Activated gamma-delta T cell treated with anti-CD3 and anti-CD28 coated beads, Interleukin-2, amount 50 U/mL, for 16 hours (primary cell): ENCODE data around the gene CDC34.
A peak's percentile ranks its signal among the peaks of the same experiment; 100 is the strongest.

Experiments used
- DNase-seq: peaks from one replicate; pipeline ENCODE4 v3.0.0-alpha.2; 2020; ENCODE audit warnings: low read depth

The CDC34 gene

DNA sequence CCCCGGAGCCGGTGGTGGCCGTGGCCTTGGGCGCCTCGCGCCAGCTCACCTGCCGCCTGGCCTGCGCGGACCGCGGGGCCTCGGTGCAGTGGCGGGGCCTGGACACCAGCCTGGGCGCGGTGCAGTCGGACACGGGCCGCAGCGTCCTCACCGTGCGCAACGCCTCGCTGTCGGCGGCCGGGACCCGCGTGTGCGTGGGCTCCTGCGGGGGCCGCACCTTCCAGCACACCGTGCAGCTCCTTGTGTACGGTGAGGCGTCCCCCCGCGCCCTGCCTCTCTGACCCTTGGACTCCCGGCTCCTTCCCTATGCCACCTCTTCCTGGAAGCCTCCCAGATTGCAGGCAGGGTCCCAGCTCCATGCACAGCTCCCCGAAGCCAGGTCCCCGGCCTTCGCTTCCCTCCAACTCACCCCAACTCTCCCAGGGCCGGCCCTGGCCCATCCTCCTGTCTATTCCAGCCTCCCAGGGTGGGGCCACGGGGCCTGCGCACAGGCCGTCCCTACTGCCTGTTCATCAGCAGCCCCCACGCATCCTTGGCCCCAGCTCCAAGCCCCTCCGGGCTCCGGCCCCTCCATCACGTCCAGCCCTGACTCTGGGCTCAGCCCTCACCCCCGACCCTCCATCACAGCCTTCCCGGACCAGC, 33.6 kb upstream of the CDC34 start:
- DNase-seq = no peak

DNA sequence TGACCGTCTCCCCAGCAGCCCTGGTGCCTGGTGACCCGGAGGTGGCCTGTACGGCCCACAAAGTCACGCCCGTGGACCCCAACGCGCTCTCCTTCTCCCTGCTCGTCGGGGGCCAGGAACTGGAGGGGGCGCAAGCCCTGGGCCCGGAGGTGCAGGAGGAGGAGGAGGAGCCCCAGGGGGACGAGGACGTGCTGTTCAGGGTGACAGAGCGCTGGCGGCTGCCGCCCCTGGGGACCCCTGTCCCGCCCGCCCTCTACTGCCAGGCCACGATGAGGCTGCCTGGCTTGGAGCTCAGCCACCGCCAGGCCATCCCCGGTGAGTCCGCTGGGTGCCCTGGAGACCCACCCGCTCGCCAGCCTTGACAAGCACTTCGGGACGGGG, 33.1 kb upstream of the CDC34 start:
- no peak for DNase-seq

DNA sequence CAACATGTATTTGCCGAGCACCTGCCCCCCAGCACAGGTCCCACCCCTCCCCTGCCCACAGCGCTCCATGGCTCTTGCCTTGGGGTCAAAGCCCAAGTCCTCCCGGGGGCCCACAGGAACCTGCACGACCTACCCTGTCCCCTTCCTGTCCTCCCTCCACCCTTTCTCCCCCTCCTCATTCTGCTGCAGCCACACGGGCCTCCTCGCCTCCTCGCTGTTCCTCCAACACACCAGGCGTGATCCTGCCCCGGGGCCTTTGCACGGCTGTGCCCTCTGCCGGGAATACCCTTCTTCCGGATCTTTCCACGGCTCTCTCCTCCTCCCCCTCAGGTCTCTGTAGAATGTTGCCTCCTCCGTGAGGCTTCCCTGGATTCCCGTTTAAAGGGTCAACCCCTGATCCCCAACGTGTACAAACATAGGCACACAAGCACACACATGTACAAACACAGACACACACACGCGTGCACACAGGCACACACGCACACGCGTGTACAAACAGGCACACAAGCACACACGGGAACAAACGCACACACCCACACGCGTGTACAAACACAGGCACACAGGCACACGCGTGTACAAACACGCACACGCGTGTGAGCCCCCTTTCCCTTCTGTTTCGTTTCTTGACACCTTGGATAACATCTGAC, 32.5 kb upstream of the CDC34 start:
- no peak for DNase-seq

DNA sequence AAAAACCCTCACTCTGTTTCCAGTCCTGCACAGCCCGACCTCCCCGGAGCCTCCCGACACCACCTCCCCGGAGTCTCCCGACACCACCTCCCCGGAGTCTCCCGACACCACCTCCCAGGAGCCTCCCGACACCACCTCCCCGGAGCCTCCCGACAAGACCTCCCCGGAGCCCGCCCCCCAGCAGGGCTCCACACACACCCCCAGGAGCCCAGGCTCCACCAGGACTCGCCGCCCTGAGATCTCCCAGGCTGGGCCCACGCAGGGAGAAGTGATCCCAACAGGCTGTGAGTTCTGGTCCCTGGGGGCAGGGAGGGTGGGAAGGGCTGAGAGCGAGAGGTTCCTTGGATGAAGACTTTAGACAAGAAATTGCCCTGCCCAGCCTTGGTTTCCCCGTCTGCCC, 29.9 kb upstream of the CDC34 start:
- no peak for DNase-seq

DNA sequence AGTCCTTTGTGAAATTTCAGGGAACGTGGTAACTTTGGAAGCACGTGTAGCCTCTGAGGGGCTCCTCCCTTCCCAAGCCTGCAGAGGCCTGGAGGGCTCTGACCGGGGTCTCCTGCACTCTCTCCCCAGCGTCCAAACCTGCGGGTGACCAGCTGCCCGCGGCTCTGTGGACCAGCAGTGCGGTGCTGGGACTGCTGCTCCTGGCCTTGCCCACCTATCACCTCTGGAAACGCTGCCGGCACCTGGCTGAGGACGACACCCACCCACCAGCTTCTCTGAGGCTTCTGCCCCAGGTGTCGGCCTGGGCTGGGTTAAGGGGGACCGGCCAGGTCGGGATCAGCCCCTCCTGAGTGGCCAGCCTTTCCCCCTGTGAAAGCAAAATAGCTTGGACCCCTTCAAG, 26.9 kb upstream of the CDC34 start:
- DNase-seq = no peak

DNA sequence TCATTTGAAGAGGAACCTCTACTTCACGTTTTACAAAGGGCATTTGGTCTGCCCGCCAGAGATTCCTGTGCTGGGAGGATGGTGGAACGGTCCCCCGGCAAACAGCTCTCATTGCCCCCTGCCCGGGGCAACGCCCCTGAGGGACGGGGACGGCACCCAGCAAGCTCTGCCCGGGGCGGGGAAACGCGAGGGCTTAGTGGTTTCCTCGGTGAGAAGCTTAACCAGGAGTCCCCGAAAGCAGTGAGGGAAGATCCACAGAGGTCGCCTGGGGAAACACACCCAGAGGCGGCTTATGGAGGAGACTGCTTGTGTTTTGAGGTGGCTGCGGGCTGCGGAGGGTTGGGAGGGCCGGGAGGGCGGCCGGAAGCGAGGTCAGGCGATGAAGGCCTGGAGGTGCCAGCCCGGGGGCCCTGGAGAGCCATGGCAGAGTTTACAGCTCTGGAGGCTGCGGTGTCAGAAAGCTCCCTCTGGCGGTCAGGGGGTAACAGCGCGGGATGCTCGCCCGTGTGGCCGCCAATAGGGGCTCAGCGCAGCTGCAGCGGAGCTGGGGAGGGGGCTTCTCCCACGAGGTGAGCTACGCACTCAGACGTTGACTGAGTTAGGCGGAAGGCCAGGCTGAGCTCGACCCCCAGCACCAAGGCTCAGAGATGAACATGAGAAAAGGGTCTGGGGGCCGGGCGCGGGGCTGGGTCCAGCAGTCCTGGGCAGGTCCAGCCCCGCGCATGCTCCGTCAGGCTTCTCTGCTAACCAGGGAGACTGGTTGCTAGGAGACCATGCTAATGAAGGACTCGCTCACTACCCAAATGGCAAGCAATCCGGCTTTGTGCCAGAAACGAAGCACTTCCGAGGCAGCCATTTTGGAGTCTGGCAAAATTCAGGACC, 24.9 kb upstream of the CDC34 start:
- peak; percentile 91 for DNase-seq

DNA sequence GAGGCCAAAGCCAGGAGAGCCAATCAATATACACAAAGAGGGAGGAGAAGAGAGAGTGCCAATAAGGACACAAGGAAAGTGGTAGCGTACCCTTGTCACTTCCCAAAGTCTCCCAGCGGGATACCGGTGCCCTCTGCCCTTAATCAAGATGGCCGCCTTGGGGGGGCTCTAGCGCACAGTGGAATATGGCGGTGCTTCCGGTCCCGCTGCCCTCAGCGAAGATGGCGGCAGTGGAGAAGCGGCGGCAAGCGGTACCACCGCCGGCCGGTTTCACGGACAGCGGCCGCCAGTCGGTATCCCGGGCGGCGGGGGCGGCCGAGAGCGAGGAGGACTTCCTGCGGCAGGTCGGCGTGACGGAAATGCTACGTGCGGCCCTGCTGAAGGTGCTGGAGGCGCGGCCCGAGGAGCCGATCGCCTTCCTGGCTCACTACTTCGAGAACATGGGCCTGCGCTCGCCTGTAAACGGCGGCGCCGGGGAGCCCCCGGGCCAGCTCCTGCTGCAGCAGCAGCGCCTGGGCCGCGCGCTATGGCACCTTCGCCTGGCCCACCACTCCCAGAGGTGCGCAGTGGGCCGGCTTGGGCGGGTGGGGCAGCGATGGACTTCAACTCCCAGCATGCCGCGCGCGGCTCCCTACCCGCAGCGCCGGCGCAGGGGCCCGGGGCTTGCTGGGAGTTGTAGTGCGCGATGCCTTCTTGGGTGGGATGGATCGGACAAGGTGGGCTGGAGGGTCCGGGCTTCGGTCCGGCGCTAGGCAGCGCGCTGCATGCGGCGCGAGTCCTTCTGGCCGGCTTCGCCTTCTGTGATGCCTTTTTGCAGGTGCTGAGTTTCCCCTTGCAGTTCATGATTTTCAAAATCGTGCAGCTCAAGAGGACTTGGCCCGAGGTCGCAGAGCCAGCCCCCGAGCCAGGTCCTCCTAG, 24.0 kb upstream of the CDC34 start, which contains the start of gene TPGS1:
Gene TPGS1, plus strand, starts transcription at position 212 of the 918 bp plus-strand sequence. Its CDS starts 10 bp downstream, at position 222.
- peak; percentile 56 for DNase-seq

DNA sequence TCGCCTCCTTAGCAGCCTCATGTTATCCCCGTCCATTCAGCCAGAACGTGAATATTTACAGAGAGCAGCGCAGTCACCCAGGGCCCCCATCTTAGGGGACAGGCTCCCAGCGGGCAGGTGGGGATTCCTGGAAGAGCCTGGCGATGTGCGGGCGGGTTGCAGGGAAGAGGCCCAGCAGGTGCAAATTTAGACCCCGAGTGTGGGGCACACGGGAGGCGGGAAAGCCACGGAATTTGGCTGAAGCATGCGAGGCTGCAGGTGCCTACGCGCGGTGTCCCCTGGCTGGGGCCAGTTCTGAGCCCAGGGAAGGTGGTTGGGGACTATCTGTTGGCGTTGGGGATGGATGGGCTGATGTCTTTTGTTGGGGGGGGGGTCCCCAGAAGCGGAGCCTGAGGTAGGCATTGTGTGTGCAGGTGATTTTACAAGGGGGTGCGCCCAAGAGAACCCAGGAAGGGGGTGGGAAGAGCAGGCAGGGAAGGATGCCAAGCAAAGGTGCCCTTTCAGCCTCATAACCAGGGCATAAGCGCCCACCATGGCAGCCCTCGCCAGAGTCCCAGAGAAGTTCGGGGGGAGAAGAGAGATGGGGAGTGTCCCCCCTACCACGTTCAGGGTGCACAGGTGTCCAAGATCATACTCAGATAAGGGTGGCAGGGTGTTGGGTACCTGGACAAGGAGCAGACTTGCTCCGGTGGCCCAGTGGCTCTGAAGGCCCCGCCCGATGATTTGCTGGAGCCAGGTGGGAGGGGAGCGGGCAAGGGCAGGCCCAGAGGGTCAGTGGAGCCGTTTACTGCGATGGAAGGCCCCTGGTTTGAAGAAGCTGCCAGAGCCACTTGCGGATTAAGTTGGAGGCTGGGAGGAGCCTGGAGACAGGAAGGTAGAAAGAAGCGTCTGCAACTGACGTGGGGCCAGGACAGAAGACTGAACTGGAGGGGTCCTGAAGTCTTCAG, 23.1 kb upstream of the CDC34 start:
- DNase-seq = no peak

DNA sequence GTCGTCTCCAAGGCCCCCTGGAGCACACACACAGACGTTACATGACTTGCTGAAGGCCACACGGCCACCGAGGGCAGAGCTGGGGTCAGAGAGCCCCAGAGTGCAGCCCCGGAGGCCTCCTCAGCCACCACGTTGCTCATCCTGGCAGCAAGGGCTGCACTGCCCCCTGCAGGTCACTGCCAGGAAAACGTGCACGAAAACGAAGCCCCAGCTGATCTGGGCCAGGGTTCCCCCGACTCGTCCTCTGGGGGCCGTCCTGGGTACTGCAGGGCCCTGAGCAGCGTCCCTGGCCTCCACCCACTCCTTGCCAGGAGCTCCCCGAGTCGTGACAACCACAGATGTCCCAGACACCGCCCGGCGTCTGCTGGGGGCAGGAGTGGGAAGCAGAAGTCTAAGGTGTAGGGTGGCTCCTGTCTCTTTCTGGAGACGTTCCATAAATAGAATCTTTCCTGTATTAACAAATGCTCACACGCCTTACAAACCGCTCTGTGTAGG, 20.9 kb upstream of the CDC34 start:
- DNase-seq = peak; percentile 88

DNA sequence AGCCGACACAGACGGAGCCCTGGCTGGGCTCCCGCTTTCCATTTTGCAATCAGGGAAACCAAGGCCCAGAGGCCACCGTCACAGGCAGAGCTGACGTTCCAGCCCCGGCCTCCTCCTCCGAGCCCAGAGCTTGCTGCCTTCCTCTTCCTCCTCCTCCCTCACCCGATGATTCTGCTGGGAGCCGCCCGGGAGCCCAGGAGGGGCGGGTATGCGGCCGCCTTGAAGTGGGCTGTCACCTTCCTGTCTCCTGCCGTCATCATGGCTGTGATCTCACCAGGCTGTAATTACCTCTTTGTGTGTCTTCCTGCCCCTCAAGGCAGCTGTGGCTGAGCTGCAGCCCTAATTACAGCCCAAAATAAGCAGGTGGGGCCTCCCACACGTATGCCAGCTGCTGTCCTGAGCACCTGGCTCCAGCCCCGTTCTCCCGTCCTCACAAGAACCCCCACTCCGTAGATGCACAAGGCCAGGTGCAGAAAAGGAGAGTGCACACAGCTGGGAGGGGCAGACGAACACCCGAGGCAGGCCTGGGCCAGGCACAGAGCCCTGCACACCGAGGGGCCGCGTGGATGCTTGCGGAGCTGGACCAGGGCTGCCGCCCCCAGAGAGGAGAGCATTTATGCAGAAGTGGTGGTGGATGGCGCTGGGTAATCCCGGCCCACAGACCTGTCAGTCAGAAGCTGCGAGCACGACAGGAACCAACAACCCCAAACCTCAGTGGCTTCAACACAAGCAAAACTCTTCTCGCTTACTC, 20.3 kb upstream of the CDC34 start:
- peak; percentile 76 for DNase-seq

DNA sequence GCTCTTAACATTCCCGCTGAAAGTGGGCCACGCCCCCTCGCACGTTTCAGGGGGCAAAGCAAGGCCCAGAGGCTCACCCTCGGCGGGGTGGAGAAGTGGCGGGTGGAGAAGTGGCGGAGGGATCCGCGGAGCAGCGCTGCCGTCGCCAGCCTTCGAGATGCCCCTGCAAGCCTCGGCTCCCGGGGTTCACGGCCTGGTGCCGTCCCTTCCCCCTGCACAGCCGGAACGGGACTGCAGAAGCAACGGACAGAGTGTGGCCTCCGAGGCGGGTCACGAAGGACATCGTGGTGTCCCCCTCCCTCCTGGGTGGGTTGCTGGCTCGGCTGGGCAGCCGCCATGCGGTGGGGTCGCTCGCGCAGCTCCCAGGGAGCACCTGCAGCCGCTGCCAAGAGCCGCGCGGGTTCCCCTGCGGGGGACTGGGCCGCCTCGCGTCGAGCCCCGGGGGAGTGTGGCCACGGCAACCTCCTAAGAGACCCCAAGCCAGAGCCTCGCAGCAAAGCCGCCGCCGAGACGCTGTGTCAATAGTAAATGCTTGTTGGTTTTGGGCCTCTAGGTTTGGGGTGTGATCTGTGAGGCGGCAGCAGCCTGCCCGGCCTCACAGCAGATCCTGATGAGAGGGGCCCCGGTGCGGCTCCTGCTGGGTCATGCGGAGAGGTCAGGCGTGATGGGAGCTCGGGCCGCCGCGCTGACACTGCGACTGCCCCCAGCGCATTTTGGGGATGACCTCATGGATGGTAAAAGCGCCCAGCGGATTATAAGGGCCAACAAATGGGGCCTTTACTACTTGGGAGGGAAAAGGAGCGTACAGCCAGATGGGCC, 18.8 kb upstream of the CDC34 start:
- DNase-seq = no peak

DNA sequence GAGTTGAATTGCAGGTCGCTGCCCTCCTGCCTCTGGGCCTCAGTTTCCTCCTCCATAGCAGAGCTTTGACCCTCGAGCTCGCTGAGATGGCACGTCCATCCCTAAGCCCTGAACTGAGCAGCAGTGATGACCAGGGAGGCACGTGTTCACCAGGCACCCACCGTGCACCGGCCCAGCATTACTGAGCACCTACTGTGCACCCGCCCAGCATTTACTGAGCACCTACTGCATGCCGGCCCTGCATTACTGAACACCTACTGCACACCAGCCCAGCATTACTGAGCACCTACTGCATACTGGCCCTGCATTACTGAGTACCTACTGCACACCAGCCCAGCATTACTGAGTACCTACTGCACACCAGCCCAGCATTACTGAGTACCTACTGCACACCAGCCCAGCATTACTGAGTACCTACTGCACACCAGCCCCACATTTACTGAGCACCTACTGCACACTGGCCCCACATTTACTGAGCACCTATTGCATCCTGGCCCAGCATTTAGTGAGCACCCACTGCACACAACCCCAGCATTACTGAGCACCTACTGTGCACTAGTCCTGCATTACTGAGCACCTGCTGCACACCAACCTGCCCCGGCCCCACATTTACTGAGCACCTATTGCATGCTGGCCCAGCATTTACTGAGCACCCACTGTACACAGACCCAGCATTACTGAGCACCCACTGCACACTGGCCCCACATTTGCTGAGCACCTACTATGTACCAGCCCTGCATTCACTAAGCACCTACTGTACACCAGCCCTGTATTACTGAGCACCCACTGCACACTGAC, 18.0 kb upstream of the CDC34 start:
- DNase-seq = no peak

DNA sequence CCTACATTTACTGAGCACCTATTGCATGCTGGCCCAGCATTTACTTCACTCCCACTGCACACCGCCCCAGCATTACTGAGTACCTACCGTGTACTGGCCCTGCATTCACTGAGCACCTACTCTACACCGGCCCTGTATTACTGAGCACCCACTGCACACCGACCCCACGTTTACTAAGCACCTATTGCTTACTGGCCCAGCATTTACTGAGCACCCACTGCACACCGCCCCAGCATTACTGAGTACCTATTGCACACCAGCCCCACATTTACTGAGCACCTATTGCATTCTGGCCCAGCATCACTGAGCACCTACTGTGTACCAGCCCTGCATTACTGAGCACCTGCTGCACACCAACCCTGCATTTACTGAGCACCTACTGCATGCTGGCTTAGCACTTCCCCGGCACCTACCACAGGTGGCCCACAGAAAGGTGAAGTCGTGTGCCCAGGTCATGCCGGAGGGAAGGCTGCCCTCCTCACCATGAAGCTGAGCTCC, 17.3 kb upstream of the CDC34 start:
- no peak for DNase-seq

DNA sequence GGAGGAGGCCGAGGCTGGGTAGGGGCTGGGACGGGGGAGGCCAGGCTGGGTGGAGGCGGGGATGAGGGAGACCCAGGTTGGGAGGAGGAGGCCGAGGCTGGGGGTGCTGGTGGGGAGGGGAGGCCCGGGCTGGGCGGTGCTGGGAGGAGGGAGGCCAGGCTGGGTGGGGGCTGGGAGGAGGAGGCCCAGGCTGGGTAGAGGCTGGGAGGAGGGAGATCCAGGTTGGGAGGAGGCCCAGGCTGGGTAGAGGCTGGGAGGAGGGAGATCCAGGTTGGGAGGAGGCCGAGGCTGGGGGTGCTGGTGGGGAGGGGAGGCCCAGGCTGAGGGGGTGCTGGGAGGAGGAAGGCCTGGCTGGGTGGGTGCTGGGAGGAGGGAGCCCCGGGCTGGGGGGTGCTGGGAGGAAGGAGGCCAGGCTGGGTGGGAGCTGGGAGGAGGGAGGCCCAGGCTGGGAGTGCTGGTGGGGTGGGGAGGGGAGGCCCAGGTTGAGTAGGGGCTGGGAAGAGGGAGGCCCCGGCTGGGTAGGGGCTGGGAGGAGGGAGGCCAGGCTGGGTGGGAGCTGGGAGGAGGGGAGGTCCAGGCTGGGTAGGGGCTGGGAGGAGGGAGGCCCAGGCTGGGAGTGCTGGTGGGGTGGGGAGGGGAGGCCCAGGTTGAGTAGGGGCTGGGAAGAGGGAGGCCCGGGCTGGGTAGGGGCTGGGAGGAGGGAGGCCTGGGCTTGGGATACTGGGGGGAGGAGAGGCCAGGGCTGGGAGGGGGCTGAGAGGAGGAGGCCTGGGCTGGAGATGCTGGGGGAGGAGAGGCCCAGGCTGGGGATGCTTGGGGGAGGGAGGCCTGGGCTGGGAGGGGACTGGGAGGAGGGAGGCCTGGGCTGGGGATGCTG, 13.6 kb upstream of the CDC34 start:
- no peak for DNase-seq

DNA sequence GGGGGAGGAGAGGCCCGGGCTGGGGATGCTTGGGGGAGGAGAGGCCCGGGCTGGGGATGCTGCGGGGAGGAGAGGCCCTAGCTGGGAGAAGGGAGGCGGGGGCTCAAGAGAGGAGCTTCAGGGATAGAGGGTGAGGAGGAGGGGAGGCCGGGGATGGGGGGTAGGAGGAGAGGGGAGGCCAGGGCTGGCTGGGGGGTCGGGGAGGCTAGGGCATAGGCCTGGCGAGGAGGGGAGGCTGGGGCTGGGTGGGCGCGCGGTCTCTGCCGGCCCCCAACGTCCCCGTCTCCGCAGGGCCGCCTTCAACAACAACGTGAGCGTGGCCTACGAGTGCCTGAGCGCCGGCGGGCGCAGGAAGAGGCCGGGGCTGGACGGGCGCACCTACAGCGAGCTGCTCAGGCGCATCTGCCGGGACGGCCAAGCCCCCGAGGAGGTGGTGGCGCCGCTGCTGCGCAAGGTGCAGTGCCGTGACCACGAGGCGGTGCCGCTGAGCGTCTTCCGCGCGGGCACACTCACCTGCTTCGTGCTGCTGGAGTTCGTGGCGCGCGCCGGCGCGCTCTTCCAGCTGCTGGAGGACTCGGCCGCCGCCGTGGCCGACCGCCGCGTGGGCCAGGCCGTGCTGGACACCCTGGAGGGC, 12.8 kb upstream of the CDC34 start:
- peak; percentile 44 for DNase-seq

DNA sequence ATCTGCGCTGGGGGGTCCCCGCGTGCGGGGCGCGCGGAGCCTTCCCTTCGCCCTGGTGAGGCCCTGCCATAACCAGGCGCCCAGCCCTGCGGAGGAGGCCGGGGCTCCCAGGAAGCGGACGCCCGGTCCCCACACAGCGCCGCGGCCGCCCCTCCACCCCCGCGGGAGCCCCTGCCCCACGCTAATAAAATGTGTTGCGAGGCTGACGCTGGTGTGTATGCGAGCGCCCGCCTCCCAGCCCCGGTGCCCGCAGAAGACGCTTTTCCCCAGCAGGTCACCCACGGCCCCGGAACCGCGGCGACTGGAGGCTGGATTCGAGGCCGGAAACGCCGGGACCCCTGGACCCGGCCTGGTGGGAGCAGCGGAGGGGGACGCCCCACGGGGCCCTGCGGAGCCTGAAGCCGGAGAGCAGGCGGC, 12.1 kb upstream of the CDC34 start:
- DNase-seq = no peak
